PC-9 (cell line): ENCODE results near the gene MME. TPM values are rescaled to one million over a fixed set of nuclear protein-coding genes. Genes with fewer than 3 reads are reported as not detected.

ENCODE experiments used
- BruUV-seq: library from RNA; stranded (reverse); fragments of 400-500 nt; replicated peaks from 2 replicates; lab custom pipeline; 2021; lab: Mats Ljungman, UMichigan
- CTCF ChIA-PET: fragments of 300-600 bp; sonication (Branson Sonifier 250); formaldehyde crosslinking; loops from one replicate; lab custom pipeline; 2022; ENCODE audit warnings: antibody characterized with exemption; lab: Charles Lee
- POLR2A ChIA-PET: fragments of 300-600 bp; sonication (Branson Sonifier 250); formaldehyde crosslinking; loops from one replicate; lab custom pipeline; 2022; ENCODE audit warnings: antibody characterized with exemption; ENCODE audit not compliant: unreplicated experiment; lab: Charles Lee
- DNase-seq, 2 experiments: peaks; one replicate each; pipeline versions ENCODE4 v3.0.0 to v3.0.0-alpha.2; 2015 to 2022; ENCODE audit warnings: mixed read lengths in 1 of 2
- H2AFZ ChIP-seq: fragments of 200-600 bp; sonication (generic); 2 replicates; pipeline ENCODE4 v1.8.1; 2017; ENCODE audit warnings: antibody characterized with exemption
- H3F3A ChIP-seq: fragments of 200-600 bp; sonication (generic); 2 replicates; pipeline ENCODE4 v1.8.1; 2017; ENCODE audit warnings: antibody characterized with exemption, mild to moderate bottlenecking, low read depth; ENCODE audit not compliant: insufficient read depth
- H3K27ac ChIP-seq: fragments of 200-600 bp; sonication (generic); 2 replicates; pipeline ENCODE4 v1.6.1; 2016; ENCODE audit warnings: mixed run types
- H3K27me3 ChIP-seq: fragments of 200-600 bp; sonication (generic); 2 replicates; pipeline ENCODE4 v1.6.1; 2016; ENCODE audit warnings: low read depth, mixed run types; ENCODE audit not compliant: insufficient read depth
- H3K36me3 ChIP-seq: fragments of 200-600 bp; sonication (generic); 2 replicates; pipeline ENCODE4 v1.6.1; 2016; ENCODE audit warnings: low read depth, mixed run types
- H3K4me1 ChIP-seq: fragments of 200-600 bp; sonication (generic); replicated peaks from 2 replicates; pipeline ENCODE4 v1.6.1; 2016; ENCODE audit warnings: mixed run types; ENCODE audit not compliant: insufficient read depth
- H3K4me2 ChIP-seq: fragments of 200-600 bp; sonication (generic); 2 replicates; pipeline ENCODE4 v1.6.1; 2017; ENCODE audit warnings: mixed run types
- H3K4me3 ChIP-seq: fragments of 200-600 bp; sonication (generic); 2 replicates; pipeline ENCODE4 v1.6.1; 2016; ENCODE audit warnings: mixed run types
- H3K79me2 ChIP-seq: fragments of 200-600 bp; sonication (generic); 2 replicates; pipeline ENCODE4 v1.6.1; 2017; ENCODE audit warnings: low read depth, mixed run types
- H3K9me2 ChIP-seq: fragments of 200-600 bp; sonication (generic); 2 replicates; pipeline ENCODE4 v1.8.1; 2017; ENCODE audit warnings: mild to moderate bottlenecking; ENCODE audit not compliant: insufficient read depth
- H3K9me3 ChIP-seq: fragments of 200-600 bp; sonication (generic); 2 replicates; pipeline ENCODE4 v1.8.1; 2016; ENCODE audit warnings: low read depth; ENCODE audit not compliant: insufficient read depth
- H4K20me1 ChIP-seq: fragments of 200-600 bp; sonication (generic); 2 replicates; pipeline ENCODE4 v1.8.1; 2017; ENCODE audit not compliant: insufficient read depth
- EZH2 ChIP-seq: fragments of 200-600 bp; sonication (generic); IDR thresholded peaks from 2 replicates; pipeline ENCODE4 v1.8.0; 2017; ENCODE audit warnings: antibody characterized with exemption, low read depth
- intact Hi-C: fragments of 100-400 bp; cut with micrococcal nuclease; formaldehyde crosslinking; loops from one replicate; pipeline ENCODE4 v1.10.0; 2022; ENCODE audit not compliant: unreplicated experiment
- total RNA-seq: library from RNA; stranded (reverse); gene quantifications from 2 replicates; pipeline ENCODE4 v1.2.3, GENCODE V29; 2021
- TF ChIP-seq, protein P1 (sequence below): fragments of 200-600 bp; sonication (generic); conservative IDR thresholded peaks from 2 replicates; pipeline ENCODE4 v1.6.1; 2017; ENCODE audit warnings: mixed run types, antibody characterized with exemption, mild to moderate bottlenecking, moderate library complexity

MME gene
- total RNA-seq, 1 experiment from 2014 or later: 2.1 TPM

DNA sequence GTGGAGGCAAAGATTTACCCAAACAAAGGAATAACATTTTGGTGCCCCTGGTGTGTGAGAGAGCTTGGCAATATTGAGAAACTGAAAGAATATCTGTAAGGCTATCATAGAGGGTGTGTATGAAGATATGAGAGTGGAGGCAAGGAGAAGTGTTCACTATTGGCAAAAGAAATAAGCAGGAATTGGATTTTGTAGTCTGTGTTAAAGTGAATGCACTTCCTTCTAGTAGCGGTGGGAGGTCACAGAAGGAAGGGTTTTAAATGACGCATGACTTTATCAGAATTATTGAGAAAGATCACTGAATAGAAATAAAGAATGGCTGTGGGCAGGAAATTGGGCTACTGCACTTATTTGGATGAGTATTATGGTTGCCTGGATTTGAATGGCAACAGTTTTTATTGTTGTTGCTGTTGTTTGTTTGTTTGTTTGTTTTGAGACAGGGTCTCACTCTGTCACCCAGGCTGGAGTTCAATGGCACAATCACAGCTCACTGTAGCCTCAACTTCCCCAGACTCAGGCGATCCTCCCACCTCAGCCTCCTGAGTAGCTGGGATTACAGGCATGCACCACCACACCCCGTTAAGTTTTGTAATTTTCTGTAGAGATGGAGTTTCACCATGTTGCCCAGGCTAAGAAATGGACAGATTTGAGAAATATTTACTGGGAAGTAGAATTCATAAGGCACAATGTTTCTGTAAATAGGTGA lies 16.3 kb downstream of the MME start:
- H3K36me3 ChIP-seq: no peaks in the 10 kb centered on the region
- no peak overlapping the region for H3K27ac ChIP-seq
- TF ChIP-seq EZH2: no peak
- TF ChIP-seq, protein P1, sequence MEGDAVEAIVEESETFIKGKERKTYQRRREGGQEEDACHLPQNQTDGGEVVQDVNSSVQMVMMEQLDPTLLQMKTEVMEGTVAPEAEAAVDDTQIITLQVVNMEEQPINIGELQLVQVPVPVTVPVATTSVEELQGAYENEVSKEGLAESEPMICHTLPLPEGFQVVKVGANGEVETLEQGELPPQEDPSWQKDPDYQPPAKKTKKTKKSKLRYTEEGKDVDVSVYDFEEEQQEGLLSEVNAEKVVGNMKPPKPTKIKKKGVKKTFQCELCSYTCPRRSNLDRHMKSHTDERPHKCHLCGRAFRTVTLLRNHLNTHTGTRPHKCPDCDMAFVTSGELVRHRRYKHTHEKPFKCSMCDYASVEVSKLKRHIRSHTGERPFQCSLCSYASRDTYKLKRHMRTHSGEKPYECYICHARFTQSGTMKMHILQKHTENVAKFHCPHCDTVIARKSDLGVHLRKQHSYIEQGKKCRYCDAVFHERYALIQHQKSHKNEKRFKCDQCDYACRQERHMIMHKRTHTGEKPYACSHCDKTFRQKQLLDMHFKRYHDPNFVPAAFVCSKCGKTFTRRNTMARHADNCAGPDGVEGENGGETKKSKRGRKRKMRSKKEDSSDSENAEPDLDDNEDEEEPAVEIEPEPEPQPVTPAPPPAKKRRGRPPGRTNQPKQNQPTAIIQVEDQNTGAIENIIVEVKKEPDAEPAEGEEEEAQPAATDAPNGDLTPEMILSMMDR: no peak
- H4K20me1 ChIP-seq: no peaks in the 10 kb centered on the region
- no peaks in the 10 kb centered on the region for H3K79me2 ChIP-seq
- H3K4me3 ChIP-seq: no peak overlapping the region
- BruUV-seq: no TSS peak
- no peaks in the 10 kb centered on the region for H3K9me3 ChIP-seq
- H3K4me1 ChIP-seq: no peaks in the 10 kb centered on the region
- H3F3A ChIP-seq: no peaks in the 10 kb centered on the region
- POLR2A ChIA-PET: no interaction called here
- H2AFZ ChIP-seq: no peak overlapping the region
- DNase-seq: no peak
- intact Hi-C loops: no loop called here
- H3K27me3 ChIP-seq: no peaks in the 10 kb centered on the region
- CTCF ChIA-PET: no interaction called here
- H3K4me2 ChIP-seq: no peak overlapping the region
- H3K9me2 ChIP-seq: no peaks in the 10 kb centered on the region; the same call in 1 of the 2 replicates

DNA sequence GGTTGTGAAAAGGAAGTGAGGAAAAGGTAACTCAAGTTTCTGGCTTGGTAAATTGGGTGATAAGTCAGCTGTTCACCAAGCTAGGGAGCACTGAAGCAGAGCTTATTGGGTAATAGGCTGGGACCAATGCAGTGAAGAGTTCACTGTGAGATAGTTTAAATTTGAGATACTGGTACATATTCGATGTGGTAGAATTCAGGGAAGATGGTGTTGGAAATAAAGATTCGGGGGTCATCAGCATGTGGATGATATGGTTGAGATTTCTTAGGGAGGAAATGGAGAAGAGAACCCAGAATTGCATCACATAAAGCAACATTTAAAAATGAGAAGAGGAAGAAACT lies 16.9 kb downstream of the MME start:
- Histone ChIP-seq H3K4me1 (no peaks in the 10 kb centered on the region), H3K27me3 (no peaks in the 10 kb centered on the region), H2AFZ (no peak overlapping the region), H3K27ac (no peak overlapping the region), H3K9me3 (no peaks in the 10 kb centered on the region), H3K4me2 (no peak overlapping the region), H3K36me3 (no peaks in the 10 kb centered on the region), H4K20me1 (no peaks in the 10 kb centered on the region), H3K9me2 (no peaks in the 10 kb centered on the region; the same call in 1 of the 2 replicates), H3K4me3 (no peak overlapping the region), H3F3A (no peaks in the 10 kb centered on the region), H3K79me2 (no peaks in the 10 kb centered on the region)
- DNase-seq: no peak
- POLR2A ChIA-PET: no interaction called here
- BruUV-seq: no TSS peak
- intact Hi-C loops: no loop called here
- CTCF ChIA-PET: no interaction called here
- TF ChIP-seq, protein P1: no peak
- no peak for TF ChIP-seq EZH2

DNA sequence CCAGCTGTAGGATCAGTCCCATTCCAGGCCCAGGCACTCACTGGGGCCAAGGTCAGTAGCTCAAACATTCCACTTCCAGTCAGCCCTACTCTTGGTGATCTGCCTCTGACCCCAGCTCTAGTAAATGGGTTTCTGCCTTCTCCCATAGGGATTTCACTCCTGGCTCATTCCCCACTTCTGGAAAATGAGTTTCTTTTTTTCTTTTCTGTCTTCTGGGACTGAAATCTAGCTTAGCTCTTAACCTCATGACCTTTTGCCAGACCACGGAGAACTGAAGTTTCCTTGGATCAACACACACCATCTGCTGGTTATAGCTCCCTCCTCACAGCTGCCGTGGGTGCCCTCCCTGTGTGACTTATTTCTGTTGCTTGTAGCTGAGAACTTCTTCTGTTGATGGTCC lies 21.3 kb downstream of the MME start:
- no peaks in the 10 kb centered on the region for H4K20me1 ChIP-seq
- ChIA-PET CTCF (interaction anchor here (0.6 kb wide), 1 partner anchor 1955 kb away, joined by 3 read pairs; no protein-coding TSS in a partner anchor), POLR2A (no interaction called here)
- no peaks in the 10 kb centered on the region for H3K36me3 ChIP-seq
- no peak overlapping the region for H3K4me2 ChIP-seq
- no peaks in the 10 kb centered on the region for H3F3A ChIP-seq
- H3K79me2 ChIP-seq: no peaks in the 10 kb centered on the region
- no peak for DNase-seq
- H3K9me3 ChIP-seq: no peaks in the 10 kb centered on the region
- intact Hi-C loops: no loop called here
- BruUV-seq: no TSS peak
- no peak overlapping the region for H3K27ac ChIP-seq
- no peak for TF ChIP-seq EZH2
- TF ChIP-seq, protein P1: no peak
- no peaks in the 10 kb centered on the region for H3K4me1 ChIP-seq
- H3K27me3 ChIP-seq: no peaks in the 10 kb centered on the region
- no peak overlapping the region for H3K4me3 ChIP-seq
- H2AFZ ChIP-seq: 0 out of 2 replicates have a peak overlapping the region, but pooled peaks have one; percentile 3
- no peaks in the 10 kb centered on the region; the same call in 1 of the 2 replicates for H3K9me2 ChIP-seq
